Pancreas (tissue), 10 donors: ENCODE results near the gene MAPK8. TPM values are rescaled to one million over a fixed set of nuclear protein-coding genes. Genes with fewer than 3 reads are reported as not detected.

Experiments used
- ATAC-seq, 4 donors: fragments of 200-7000 bp; cut with Tn5 transposase; one replicate each; pipeline versions ENCODE4 v1.8.0 to v1.9.1; 2020; ENCODE audit warnings: mild to moderate bottlenecking in 4 of 4, moderate library complexity in 4 of 4
- DNase-seq, 6 donors: peaks; one replicate each; pipeline ENCODE4 v3.0.0-alpha.2; 2020
- FAIRE-seq: peaks from 2 replicates; lab custom pipeline; 2012; peaks lifted over from hg19 to GRCh38; lab: Jason Lieb, UNC
- H3K27ac ChIP-seq, 4 donors: fragments of 200-600 bp; sonication (generic); 1 replicate in 3 of 4; 2 replicates in 1 of 4; pipeline versions ENCODE4 v1.5.0 to v1.8.0; 2020
- H3K27me3 ChIP-seq, 4 donors: fragments of 200-600 bp; one replicate each; pipeline ENCODE4 v1.8.0; 2021
- H3K36me3 ChIP-seq, 3 donors: fragments of 200-600 bp; sonication (generic) in 1 of 3; one replicate each; pipeline versions ENCODE4 v1.5.0 to v1.8.0; 2020 to 2021
- H3K4me1 ChIP-seq, 3 donors: fragments of 200-600 bp; one replicate each; pipeline ENCODE4 v1.8.0; 2021
- H3K4me3 ChIP-seq, 4 donors: fragments of 200-600 bp; sonication (generic) in 2 of 4; one replicate each; pipeline versions ENCODE4 v1.5.0 to v1.8.0; 2020 to 2021
- H3K9me3 ChIP-seq, 4 donors: fragments of 200-600 bp; one replicate each; pipeline ENCODE4 v1.8.0; 2021
- CTCF ChIP-seq, 4 donors: fragments of 200-600 bp; sonication (generic) in 3 of 4; IDR thresholded peaks; one replicate each; pipeline versions ENCODE4 v1.5.0 to v1.8.0; 2021; ENCODE audit warnings: antibody characterized with exemption in 4 of 4
- WGBS, 2 donors: extraction: QIAGEN DNeasy Blood & Tissue Kit; methylation state at CpG; one replicate each; pipeline ENCODE4 v1.1.7; 2013; 5-methylcytosine and 5-hydroxymethylcytosine counted together
- intact Hi-C, 3 donors: fragments of 100-400 bp; cut with DNase I; formaldehyde crosslinking; loops; one replicate each; pipeline versions ENCODE4 v1.11.1 to v1.14.2; 2022
- polyA plus RNA-seq, 2 donors: library from polyadenylated mRNA; stranded (reverse); fragments of 200-250 nt; gene quantifications; one replicate each; pipeline ENCODE4 v1.2.3, GENCODE V29; 2013
- total RNA-seq, 6 donors: library from RNA; stranded (reverse); fragmentation: NEBNext Ultra II Directional in 4 of 6; extraction: Animal tissue kit (Norgen Biotek cat#: 25700) in 4 of 6; gene quantifications; one replicate each; pipeline versions ENCODE4 v1.2.1 to v1.2.4, GENCODE V29; 2021 to 2023
- donor health status: healthy with polysubstance abuse.
- donor health status: DM: no; HTN: no; CAD: no; lungs with moderate emphysema.
- donor health status: DM: no; HTN: no; CAD: no.
- donor health status: control.
- donor health status: control.
- donor health status: Bipolar disorder and iron deficiency.
- donor health status: DM: yes; HTN: yes; CAD: no.
- donor health status: DM: no; HTN: no; CAD: no.
- donor health status: DM: no; HTN: no; CAD: no.
- donor health status: DM: yes; HTN: yes; CAD: no.

The MAPK8 gene
- total and polyA plus RNA-seq, 8 donors: 4.0 to 25.5 (median 17.0) TPM

- DNase-seq (no peak), FAIRE-seq (no peak), ATAC-seq (no peak)
- 95 to 99% methylated on average over 4 of the region's 4 CpGs for whole genome bisulfite sequencing, 2 donors
- Histone ChIP-seq H3K36me3 (no peaks in the 10 kb centered on the region), H3K4me3 (no peak overlapping the region), H3K4me1 (no peaks in the 10 kb centered on the region), H3K27me3 (no peaks in the 10 kb centered on the region), H3K9me3 (no peaks in the 10 kb centered on the region), H3K27ac (no peak overlapping the region)
- no peak for TF ChIP-seq CTCF (IDR thresholded peaks at IDR 0.05)
- intact Hi-C loops: no loop called here
These were observed 117.4 kb downstream of the MAPK8 start for GRCh38 chr10:48423884-48424283.

GRCh38 chr10:48428896-48429295 is 122.4 kb downstream of the MAPK8 start:
- ATAC-seq: no peak
- intact Hi-C loops: no loop called here
- Histone ChIP-seq H3K36me3 (peaks cover 0 to 12% (median 0%) of the 10 kb centered on the region in 3 donors), H3K4me3 (no peak overlapping the region), H3K4me1 (no peaks in the 10 kb centered on the region), H3K27me3 (no peaks in the 10 kb centered on the region), H3K9me3 (no peaks in the 10 kb centered on the region), H3K27ac (no peak overlapping the region)
- no peak for FAIRE-seq
- TF ChIP-seq CTCF (IDR thresholded peaks at IDR 0.05): no peak
- 97 to 98% methylated on average over 3 of the region's 3 CpGs for WGBS, 2 donors
- DNase-seq: no peak

- FAIRE-seq (no peak), ATAC-seq (no peak)
- 90 to 94% methylated on average over 1 of the region's 1 CpG for WGBS, 2 donors
These were observed 122.8 kb downstream of the MAPK8 start for GRCh38 chr10:48429309-48429708.

GRCh38 chr10:48430402-48430993 is 124.0 kb downstream of the MAPK8 start:
- no peak overlapping the region for H3K27ac ChIP-seq

More at GRCh38 chr10:48429309-48429708, 122.8 kb downstream of the MAPK8 start:
- no peak overlapping the region for H3K27ac ChIP-seq
- no peaks in the 10 kb centered on the region for H3K4me1 ChIP-seq
- no peak for TF ChIP-seq CTCF (IDR thresholded peaks at IDR 0.05)
- intact Hi-C loops: no loop called here
- no peak for DNase-seq
- no peaks in the 10 kb centered on the region for H3K27me3 ChIP-seq
- no peaks in the 10 kb centered on the region for H3K9me3 ChIP-seq
- no peak overlapping the region for H3K4me3 ChIP-seq
- H3K36me3 ChIP-seq: peaks cover 0 to 12% (median 0%) of the 10 kb centered on the region in 3 donors

More at GRCh38 chr10:48430402-48430993, 124.0 kb downstream of the MAPK8 start:
- no peak for FAIRE-seq
- WGBS, 2 donors: 89 to 96% methylated on average over 4 of the region's 4 CpGs
- Histone ChIP-seq H3K36me3 (peaks cover 0 to 12% (median 0%) of the 10 kb centered on the region in 3 donors), H3K4me1 (no peaks in the 10 kb centered on the region), H3K9me3 (no peaks in the 10 kb centered on the region), H3K27me3 (no peaks in the 10 kb centered on the region), H3K4me3 (no peak overlapping the region)
- no peak for ATAC-seq
- intact Hi-C loops: no loop called here
- no peak for DNase-seq
- no peak for TF ChIP-seq CTCF (IDR thresholded peaks at IDR 0.05)
